Fibroblast of skin of right biceps (primary cell): ENCODE measurements around the gene HIGD1C.
A peak's percentile ranks its signal among the peaks of the same experiment; 100 is the strongest.
"Not testable (repeated sequence)": the region's sequence is repeated elsewhere in the genome, so short reads cannot be mapped to it uniquely, and the experiment has no call there.

Experiments
- DNase-seq: peaks from one replicate; pipeline ENCODE4 v3.0.0-alpha.2; 2013

Gene HIGD1C

DNA sequence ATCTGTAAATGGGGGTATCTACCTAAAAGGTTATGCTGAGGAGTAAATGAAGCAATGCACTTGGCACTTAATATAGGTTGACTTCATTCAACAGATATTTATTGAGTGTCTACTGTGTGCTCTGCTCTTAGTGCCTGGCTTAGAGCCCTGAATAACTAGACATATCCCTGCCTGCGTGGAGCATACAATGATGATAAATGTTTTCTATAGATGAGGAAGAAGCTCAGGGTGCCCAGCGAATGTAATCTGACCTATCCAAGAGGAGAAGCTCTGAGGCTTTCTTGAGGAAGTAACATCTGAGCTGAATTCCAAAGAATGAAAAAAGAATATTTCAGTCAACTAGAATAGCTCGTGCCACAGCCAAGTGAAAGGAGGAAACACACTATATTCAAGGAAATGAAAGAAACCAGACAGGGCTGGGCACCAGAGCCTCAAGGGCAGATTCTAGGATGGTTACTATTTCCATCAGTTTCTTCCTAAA is 17.9 kb upstream of the HIGD1C start:
- DNase-seq: no peak

DNA sequence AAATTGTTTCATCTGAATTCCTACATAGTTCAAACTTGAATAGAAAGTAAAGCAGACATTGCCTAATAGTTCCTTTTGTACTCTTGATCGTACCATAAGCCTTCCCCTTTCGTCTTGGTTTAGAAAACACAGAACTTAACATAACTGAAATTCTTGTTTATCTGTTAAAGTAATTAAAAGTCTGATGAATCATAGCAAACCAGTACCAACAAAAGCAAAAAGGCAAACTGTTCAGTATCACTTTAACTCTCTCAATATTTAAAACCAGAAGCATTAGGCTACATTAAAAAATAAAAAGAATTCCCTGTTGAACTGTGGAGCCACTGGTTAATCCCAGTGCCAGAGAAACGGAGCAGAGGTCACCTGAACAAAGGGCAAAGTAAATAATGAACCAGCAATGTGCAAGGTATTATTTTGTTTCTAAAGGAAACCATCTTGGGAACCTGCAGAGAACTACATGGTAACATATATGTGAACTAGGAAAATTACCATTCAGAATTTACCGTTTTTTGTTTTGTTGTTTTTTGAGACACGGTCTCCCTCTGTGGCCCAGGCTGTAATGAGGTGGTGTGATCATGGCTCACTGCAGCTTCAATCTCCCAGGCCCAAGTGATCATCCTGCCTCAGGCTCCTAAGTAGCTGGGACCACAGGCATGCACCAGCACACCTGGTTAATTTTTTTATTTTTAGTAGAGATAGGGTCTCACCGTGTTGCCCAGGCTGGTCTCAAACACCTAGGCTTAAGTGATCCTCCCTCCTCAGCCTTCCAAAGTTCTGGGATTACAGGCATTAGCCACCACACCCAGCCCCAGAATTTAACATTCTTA is 17.1 kb upstream of the HIGD1C start:
- no peak for DNase-seq

DNA sequence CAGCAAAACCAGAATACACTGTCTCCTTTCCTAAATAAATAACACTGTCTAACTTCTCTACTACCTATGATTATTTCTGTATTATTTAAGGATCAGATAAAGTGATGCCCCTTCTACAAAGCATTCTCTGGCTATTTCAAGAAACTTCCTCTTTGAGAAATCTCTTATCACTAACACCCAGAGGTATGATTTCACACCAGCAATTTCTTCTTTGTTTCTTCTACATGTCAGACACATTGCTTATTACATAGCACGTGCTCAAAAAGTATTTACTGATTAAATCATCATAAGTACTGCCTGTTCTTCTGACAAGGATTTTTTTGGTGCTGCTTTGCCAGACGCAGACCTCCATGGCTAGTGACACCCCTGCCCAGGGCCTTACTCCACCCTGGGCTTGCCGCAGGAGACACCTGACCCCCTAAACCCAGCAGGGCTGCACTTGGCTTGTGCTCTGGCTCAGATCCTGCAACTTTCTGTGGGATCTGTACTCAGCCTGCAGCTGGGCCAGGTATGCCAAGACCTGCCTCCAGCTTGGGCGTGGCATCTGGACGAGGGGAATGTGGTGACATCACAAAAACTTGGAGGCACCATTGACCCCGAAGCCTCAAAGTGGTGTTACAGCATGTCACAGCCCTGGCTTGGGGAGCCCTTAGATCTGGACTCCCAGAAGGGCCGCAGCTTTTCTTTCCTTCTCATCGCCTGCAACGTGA is 15.4 kb upstream of the HIGD1C start:
- DNase-seq: no peak

DNA sequence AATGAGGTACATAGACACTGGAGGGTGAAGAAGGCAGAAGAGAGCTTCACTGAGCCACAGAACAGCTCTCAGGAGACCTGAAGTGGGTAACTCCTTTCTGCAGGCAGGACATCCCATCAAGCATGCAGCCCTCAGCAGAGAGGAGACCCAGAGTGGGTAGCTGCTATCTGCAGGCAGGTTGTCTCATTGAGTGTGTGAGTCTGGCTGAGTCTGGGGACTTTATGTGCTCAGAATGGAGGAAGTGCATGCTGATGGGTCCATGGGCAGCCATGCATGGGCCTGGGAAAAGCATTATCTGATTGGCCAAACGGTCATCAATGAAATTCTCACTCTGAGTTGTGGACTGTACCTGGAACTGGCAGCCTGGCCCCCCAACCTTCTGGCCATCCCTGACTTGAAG is 14.7 kb upstream of the HIGD1C start:
- DNase-seq: no peak

DNA sequence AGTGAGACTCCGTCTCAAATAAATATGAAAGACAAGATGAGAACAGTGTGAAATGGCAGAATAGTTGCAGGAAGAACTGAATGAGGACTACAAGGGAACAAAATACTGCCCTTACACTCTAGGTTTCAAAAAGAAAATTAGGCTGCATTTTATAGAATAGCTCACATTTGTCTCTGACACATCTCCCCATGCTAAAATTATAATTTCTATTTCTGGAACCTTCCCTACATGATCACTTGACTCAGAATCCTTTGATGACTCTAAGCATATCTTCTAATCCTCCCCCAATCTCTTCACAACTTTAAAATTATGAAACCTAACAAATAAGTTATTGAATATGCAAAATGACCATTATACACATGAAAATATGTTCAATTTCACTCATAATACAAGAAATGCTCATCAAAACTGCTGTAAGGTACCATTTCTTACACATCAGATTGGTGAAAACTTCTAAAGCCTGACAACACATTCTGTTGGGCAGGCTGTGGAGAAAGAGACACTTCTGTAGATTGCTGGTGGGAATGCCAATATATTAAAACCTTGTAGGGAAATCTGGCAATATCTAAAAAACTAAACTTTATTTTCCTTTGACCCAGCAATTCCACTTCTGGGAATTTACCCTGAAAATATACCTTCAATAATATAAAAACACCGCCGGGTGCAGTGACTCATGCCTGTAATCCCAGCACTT is 4.3 kb upstream of the HIGD1C start:
- DNase-seq: no peak

DNA sequence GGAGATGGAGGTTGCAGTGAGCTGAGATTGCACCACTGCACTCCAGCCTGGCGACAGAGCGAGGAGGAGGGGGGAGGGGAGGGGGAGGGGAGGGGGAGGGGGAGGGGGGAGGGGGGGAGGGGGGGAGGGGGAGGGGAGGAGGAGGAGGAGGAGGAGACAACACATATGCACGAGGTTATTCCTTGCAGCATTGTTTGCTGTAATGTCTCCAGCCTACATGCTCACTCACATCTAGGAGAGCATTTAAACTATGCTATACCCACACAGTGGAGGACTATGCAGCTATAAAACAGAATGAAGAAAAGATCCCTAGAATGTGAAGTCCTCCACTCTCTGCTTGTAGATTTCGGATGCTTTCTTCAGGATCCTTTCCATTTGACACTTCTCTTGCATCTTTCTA is 3.5 kb upstream of the HIGD1C start:
- DNase-seq: peak; percentile 4

DNA sequence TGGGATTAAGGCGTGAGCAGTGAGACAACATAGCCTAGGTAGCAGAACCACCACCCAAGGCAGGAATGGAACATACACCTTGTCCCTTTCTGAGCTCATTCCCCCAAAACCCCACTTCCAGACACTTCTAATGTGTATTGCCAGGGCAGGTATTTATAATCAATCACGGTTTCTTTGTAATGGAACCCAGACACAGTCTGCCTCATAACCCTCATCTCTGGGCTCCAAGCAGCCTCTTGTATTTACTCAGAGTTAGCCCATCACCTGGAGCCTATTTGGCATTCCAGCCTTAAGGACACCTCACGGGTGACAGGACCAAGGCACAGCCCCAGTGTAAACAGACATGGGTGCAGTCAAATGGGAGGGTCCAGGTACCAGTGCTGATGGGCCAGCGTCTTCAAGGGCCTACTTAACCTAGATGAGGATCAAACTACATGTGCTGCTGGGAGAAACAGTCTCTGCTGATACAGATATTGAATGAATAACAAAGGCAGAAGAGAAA is 2.5 kb upstream of the HIGD1C start:
- no peak for DNase-seq

DNA sequence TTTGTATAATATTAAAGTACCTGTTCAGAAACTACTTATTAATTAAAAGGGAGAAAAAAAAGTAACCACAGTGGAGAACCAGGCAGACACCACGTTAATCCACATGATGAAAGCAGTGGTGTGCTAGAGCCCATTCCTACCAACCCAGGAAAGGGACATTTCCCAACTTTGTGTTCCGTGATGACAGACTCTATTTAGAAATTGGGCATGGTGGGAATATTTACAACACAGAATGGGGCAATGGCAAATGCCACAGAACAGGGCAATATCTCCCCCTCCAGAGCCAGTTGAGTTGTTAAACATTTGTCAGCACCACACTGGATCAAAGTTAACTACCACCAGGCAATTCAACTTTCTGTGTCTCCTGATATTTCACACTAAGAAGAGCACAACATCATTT is 1.2 kb upstream of the HIGD1C start:
- no peak for DNase-seq

DNA sequence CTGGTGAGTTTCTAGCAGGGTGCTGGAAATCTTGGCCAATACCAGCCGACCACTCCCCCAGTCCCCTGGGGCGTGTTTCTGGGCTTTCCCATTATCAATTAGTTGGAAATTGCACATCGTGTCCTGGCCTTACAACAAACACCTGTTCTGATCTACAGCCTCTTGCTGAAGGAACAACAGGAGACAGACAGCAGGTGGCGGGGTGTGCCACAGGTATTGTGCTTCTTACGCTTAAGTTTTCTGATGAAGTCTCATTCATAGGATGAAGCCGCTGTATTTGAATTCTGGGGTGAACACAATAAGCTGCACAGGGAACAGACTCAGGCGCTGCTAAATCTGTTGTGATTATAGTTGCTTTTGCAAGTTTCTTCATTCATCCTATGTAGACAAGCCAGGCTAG is 703 bp downstream of the HIGD1C start:
- no peak for DNase-seq

DNA sequence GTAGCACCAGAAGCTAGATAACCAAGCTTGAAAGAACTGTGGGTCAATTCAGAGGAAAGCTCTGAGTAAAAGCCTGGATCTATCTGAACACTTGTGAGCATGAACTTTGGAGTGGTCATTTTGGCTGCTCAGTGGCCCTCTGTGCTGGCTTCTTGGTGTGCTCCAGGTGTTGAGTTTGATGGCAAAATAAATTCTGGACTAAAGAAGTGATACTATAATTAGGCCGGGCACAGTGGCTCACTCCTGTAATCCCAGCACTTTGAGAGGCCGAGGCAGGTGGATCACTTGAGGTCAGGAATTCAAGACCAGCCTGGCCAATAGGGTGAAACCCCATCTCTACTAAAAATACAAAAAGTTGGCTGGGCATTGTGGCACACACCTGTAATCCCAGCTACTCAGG is 2.4 kb downstream of the HIGD1C start:
- DNase-seq: not testable (repeated sequence)

DNA sequence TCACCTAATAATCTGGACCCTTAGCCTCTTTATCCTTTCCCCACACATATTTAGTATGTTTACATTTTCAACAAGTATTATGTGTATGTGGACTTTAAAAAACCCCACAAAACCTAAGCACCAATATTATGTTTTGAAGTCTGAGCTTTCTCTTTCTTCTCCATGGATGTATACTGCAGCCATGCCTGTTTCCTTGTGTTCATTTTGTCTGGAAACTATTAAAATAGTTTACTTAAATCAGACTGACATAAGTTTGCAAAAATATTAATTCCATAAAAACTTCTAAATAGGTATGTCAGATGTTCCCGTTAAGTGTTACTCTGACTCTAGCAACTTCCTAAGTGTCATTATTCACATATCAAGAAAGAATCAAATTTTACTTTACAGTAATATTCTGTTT is 2.9 kb downstream of the HIGD1C start:
- no peak for DNase-seq

DNA sequence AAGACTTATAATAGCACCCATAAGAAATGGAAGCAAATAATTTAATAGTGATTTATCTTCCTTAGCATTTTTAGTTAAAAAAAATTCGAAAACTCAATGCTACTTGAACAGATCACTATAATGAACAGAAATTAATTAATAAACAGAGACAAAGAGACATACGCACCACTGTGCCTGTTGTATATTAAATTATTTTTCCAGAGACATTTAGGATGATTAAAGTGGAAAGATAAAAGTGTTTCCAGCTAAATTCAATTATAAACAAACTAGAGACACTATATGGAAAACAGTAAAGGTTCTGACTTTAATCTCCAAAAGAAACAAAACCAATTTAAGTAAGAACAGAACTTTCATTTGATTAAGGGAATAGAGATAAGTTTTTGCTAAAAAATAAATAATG is 3.4 kb downstream of the HIGD1C start:
- no peak for DNase-seq

DNA sequence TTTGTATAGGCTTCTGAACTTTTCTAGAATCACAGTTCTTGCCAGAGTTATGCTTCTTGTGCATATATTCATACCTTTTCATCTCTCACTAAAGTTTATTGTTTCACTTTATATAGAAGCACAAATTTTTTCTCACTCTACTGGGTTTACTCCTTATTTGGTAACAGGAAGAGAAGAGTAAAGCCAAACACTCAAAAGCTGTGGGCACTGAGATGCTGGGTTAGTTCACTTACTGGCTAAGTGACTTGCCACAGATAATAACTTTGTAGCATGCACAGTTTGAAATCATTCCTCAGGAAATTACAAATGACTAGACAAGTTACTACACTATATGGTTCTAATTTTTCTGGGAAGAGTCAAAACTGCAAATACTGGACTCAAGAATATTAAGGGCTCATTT is 7.8 kb downstream of the HIGD1C start:
- no peak for DNase-seq

DNA sequence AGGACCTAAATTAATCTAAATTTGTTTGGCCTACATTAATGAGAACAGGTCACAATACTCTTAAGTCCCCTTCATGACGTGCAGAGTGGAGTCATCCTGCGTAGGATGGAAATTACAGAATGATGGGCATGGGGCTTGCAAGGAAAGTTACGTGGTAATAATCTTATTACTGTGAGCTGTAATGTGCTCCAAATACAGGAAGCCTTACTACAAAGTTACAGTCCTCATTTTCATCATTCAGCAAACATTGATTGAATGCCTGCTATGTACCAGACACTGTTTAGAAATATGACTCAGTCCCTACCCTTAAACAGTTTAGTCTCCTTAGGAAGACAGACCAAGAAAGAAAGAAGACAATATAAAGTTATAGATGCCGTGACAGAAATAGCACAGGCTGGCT is 9.4 kb downstream of the HIGD1C start:
- DNase-seq: no peak

DNA sequence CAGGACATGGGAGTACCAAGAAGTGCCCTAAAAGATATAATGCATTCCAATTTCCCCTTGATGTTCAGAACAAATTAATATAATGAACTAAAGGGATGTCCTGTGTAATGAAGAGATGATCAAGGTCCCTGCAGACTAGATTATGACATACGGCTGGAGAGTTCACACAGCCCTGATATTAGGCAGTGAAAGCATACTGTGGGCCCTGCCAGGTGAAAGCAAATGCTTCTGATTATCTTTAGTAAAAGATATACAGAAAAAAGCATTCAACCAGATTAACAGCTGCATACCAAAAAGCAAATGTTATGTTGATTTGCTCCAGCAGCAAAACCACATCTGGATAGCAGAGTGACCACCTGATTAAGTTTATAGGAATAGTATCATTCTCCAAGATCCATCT is 12.1 kb downstream of the HIGD1C start:
- no peak for DNase-seq

DNA sequence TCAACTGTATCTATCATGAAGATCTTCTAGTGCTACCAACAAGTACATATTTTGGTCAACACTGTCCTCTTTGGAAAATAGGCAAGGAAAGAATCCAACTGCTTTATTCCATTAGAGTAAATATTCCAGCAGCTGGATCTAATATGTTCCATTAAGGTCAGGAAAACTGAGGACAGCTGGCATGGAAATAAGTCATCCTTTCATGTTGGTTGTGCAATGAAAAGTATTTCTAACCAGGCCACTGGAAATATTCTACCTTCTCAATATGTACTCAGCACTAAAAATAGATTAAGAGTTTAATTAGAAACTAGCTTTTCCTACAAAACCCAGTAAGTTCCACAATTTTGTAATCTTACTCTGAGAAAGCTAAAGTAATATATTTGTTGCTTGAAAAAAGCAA is 19.6 kb downstream of the HIGD1C start:
- peak; percentile 16 for DNase-seq

DNA sequence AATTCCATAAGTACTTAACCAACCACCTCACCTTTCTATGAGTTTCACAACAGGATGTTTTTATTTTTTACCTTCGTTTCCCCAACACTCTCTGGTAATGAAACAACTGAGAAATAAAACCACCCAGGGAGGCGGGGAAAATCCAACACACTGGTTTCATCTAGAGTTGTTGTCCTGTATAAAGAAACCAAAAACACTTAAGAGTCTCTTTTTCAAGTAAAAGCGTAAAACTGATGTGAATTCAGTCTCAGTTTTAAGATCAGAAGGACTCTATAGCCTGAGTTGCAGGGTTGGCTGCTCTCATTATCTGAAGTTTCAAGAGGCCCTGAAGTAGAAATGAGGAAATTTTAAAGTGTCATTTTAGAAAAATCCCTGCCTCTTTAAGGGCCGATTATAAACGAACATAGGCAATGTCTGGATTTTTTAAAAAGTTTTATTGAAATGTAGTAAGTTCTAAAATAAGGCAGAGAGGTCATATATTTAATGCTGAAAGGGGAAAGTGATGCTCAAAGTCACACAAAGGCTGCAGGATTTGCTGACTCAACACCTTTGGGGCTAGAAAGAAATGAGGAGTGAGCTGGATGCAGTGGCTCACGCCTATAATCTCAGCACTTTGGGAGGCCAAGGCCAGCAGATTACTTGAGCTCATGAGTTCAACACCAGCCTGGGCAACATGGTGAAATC is 27.2 kb downstream of the HIGD1C start:
- DNase-seq: no peak

DNA sequence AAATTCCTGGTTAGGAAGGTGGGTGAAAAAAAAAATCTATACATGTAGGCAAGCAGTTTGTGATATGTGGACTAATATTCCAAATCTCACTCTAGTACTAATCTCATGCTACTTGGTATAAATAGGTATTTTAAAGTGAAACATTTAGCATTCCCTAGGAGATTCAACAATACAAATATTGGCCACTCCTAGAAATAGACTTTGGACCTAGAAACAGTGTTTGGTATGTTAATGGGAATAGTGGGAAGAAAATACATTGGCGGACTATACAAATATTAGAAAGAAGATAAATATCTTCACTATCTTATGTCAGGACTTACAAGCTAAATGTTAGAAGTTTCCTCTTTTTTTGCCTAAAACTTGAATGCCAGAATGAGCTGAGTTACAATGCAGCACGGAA is 28.2 kb downstream of the HIGD1C start:
- no peak for DNase-seq

DNA sequence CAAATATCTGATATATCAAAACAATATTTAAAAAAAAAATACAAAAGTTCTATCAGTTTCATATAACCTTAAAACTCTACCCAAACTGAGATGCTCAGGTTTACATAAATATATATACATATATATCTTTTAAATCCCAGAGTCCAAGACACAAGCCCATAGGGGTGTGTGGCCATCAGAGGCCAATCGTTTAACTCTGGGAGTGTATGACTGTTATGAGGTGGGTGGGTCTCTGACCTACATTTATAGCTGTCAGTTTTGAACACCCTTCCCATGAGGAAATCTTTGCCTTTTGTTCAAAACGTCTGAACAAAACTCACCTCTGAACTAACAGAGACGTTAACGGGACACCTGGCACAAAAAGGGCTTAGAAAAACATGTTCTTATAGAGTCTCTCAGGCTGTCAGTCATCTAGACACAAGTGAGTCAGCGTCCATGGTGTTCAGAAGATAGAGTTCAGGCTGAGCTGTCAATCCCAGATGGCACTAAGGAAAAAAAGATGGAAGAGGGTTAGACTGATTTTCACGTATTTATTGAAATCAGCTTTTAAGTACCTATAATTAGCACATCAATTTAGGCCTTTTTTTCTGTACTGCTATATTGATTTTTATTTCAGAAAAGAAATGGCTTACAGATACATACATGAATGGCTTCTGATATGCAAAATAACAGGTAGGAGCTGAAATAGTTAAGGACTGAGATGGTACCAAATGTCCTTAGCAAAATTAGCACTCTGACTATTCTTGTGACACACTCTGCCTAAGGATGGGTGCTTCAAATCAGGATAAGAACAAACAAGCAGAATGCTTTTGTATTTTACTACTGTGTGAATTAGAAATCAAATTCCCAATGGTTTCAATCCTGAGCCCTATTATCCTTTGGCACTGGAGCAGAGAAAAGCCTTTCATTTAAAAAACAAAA is 29.2 kb downstream of the HIGD1C start:
- no peak for DNase-seq

DNA sequence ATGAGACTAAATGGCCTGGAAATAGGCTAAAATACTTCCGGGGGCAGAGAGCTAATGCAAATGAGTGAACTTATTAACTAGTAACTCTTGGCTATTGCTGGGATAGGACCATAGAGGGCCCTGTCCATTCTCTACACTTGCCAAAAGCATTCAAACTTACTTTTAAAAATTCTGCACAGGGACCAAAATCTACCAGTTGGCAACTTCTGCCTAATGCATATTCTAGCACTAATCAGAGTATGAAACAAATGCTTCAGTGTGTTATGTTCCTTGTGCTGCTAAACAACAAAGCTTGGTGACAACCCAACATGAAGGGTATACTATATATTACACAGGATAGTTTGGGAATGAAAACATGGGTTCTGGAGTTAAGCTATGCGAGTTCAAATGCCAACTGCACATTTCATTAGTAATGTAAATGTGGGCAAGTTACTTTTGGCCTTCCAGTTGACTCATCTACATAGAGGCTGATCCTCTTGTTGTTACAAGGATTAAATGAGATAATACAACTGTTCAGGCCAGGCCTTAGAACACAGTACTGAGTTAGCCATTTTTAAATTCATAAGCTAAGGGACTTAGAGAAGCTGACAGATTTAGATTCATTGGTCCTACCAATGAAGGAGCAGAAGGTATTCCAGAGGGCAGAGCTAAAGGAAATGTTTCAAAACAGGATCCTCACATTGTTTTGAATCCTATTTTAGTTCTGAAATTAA is 32.4 kb downstream of the HIGD1C start:
- DNase-seq: peak; percentile 53

DNA sequence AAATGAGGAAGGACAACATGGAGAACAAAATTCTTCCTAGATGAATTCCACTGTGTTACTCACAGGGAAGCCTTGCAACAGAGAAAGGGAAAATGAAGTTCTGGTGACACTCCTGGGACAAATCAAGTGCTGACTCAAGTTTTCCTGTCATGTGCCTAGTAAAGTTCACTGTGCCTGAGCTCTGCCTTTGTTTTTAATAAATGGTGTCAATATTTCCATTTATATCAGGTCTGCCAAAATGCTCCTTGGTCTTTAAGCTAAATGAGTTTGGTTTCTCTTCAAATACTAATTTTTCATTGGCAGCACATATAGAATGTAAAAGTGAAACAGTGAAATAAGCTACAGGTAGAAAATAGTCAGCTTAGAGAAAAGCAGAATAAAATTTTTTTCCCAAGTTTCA is 33.0 kb downstream of the HIGD1C start:
- peak; percentile 84 for DNase-seq
